GM21786 (cell line): ENCODE measurements around the gene SNRNP25.

Source experiments
- ATAC-seq: cut with Tn5 transposase; IDR thresholded peaks from one replicate; pipeline ENCODE4 v1.9.1; 2021; ENCODE audit not compliant: unreplicated experiment

SNRNP25 gene

GRCh38 chr16:62968-63391 lies 9.4 kb downstream of the SNRNP25 start:
- ATAC-seq: no peak

GRCh38 chr16:63466-63865 lies 9.8 kb downstream of the SNRNP25 start:
- ATAC-seq: no peak

DNA sequence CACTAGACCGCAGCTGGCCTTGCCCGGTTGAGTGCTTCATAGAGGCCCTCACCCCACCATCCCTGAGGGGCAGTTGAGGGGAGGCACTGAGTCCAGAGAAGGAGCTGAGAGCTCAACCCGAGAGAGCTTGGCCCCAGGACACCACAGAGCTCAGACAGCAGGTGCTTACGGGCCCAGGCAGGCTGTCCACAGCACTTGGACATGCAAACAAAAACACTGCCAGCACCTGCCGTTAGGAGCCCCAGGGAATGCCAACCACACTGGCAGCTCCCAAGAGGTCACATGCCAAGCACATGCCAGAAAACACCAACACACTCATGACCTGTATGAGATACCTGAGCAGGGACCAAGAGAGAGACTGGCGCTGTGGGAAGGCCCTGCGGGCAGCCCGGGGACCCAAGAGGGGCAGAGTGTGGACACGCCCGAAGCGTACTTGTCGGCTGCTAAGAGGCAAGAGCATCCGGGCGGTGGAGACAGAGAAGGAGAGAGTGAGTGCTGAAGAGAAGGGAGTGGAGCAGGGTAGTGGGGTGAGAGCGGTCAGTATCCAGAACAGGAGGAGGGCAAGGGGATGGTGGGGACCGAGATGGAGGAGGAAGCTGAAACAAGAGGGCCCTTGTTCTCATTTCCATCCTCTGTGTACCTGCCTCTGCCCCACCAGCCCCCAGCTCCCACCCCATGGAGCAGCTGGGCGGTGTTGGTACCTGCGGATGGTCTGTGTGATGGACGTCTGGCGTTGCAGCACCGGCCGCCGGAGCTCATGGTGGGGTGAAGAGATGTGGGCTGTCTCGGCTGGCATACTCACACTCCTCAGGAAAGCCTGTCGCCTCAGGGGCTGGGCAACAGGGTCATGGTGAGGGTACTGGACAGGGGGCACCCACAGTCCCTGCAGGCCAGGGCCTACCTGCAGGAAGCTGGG lies 10.6 kb downstream of the SNRNP25 start:
- no peak for ATAC-seq

- no peak for ATAC-seq
Measured at GRCh38 chr16:64914-65255, 11.3 kb downstream of the SNRNP25 start.

DNA sequence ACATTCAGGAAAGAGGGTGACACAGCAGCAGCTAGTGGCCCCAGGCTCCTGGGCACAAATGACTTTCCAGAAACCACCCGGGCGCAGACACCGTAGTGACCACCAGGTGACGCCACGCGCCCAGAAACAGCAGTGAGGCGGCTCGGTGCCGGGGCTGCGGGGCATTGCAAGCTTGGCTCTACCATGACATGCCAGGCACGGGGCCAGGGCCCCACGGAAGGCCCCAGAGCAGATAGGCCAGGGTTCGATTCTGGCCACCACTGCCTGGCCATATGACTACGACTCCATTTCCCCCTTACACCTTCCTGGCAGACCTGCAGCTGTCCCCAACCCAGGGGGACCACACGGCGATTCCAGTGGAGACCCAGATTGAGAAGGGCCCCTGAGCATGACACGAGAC lies 12.1 kb downstream of the SNRNP25 start:
- no peak for ATAC-seq

GRCh38 chr16:66309-67182 lies 12.9 kb downstream of the SNRNP25 start:
- ATAC-seq: no peak

DNA sequence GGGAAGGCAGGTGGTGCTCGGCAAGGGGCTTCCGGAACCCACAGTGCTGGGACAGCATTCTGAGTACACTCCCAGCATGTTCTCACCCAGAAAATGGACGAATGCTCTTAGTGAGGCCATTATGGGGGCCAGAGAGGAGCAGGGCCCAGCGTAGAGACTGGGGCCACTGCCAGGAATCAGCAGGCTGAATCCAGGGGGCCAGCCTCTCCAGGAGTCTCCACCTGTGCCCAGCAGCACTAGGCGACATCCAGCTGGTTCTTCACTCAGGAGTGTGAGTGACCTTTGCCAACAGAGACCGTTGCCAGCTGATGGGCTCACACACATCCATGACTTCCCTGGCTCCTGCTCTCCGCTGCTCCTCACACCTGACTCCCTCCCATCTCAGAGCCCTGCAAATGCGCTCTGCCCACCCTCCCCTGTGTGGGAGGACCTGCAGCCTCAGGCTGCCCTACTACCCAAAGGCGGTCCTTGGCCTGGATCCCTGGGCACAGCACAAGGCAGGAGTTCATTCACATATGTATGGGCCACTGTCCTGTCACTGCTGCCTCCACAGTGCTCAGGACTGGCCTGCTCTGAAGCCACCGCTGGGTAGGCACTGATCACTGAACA lies 13.7 kb downstream of the SNRNP25 start:
- ATAC-seq: no peak

GRCh38 chr16:67884-68789 lies 14.5 kb downstream of the SNRNP25 start:
- no peak for ATAC-seq

DNA sequence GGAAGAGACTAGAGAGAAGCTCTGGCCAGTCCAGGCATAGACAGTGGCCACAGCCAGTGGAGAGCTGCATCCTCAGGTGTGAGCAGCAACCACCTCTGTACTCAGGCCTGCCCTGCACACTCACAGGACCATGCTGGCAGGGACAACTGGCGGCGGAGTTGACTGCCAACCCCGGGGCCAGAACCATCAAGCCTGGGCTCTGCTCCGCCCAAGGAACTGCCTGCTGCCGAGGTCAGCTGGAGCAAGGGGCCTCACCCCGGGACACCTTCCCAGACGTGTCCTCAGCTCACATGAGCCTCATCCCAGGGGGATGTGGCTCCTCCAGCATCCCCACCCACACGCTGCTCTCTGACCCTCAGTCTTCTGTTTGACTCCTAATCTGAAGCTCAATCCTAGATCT lies 15.6 kb downstream of the SNRNP25 start:
- no peak for ATAC-seq

- no peak for ATAC-seq
Measured at GRCh38 chr16:71210-71539, 17.5 kb downstream of the SNRNP25 start.

DNA sequence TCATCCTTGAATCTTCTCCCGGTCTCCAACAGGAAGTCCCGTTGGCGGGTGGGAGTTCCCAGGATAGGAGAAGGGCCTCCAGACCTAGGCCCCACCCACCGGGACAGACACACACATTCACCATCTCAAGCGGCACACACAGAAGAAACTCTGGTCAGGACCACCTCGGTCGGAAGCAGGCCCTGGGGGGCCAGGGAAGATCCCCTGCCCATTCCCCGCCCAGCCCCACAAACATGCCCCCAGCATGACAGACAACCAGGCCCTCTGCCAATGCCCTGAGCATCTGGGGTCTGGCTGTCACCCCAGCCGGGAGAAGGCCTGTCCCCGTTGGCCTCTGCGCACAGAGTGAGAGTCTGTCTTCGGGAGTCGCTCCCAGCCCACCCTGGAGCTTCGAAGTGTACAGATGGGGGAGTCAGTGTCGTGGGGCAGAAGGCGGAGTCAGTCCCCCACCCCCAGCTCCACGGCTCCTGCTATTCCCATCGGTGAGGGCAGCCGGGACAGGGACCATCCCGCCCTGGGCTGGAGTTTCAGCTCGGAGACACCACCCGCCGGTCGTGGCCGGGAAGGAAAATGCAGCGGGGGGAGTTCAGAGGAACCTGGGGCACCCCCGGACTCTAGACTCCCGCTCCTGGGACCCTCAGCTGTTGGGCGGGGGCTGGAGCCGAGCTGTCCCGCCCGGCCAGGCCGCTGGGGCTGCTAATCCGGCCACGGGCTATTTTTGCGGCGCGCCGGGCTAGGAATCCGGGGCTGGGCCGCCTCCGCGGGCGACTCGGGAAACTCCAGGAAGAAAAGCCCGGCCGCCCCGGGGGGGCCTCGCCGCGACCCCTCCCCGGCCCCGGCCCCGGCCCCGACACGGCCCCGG lies 18.1 kb downstream of the SNRNP25 start:
- no peak for ATAC-seq

DNA sequence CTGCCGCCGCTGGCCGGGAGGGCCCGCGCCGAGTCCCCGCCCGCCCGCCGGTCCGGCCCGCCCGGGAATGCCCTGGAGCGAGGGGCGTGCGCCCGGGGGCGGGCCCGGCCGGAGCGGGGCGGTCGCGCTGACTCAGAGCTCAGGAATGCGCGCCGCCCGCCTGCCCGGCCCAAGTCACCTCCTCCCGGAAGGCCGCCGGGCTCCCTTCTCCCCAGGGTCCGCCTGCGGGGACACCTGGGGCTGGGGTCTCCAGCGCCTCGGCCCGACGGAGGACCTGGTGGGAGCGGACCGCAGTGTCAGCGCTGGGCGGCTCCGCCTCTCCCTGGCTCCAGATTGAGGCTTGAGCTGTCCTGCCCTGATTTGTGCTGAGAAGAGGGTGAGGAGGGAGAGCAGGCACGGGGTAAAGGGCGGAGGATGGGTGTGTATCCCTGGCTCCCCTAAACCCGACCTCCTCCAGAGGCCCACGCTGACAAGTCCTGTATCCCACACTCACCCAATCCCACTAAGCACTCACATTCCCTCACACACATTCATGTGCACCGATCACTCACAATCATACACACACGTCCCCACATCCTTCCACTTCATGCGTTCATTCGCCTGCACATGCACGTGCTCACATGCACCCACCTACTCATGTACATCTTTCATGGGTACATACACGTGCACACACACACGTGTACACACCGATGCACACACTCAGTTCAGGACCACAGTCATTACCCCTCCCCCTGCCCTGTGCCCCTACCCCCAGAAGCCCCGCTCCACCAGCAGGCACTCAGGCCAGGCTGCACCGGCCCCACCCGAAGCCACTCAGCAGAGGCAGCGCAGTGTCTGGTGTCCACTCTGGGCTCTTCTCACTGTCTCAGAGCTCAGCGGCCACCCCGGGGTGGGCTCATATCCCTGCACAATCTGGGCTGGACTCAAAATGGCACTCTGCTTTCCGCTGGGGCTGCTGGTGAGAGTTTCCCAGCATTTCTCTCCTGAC lies 19.2 kb downstream of the SNRNP25 start, which contains the start of gene RHBDF1:
Gene RHBDF1, minus strand, starts transcription at position 71 of the 988 bp plus-strand sequence. CDS start 7,616 bp downstream, outside the sequence.
- ATAC-seq: no peak

DNA sequence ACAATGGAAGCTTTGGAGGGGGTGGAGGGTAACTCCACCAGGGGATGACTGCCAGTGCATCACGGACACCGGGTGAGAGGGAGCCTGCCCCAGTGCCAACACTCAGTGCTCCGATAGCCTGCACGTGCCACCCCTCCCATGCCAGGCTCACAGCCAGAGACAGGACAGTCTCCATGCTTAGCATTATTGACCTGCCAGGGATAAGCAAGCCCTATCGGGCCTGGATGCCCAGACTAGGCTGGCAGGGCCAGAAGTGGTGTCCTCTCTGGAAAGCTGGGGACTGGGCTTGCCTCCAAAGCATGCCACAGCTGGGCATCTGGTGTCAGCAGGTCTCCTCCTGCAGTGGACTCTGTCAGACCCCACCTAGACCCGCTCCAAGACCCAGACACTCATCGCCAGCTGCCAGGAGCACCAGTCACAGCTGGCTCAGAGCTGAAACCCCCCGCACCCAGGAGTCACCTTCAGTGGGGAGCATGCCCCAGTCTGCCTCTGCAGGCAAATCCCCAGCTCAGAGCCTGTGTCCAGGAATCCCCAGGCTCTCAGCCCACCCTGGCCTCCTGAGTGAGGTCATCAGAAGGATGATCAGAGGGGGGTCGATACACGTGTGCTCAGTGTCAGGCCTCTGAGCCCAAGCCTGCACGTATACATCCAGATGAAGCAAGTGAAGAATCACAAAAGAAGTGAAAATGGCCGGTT lies 20.6 kb downstream of the SNRNP25 start:
- ATAC-seq: no peak

DNA sequence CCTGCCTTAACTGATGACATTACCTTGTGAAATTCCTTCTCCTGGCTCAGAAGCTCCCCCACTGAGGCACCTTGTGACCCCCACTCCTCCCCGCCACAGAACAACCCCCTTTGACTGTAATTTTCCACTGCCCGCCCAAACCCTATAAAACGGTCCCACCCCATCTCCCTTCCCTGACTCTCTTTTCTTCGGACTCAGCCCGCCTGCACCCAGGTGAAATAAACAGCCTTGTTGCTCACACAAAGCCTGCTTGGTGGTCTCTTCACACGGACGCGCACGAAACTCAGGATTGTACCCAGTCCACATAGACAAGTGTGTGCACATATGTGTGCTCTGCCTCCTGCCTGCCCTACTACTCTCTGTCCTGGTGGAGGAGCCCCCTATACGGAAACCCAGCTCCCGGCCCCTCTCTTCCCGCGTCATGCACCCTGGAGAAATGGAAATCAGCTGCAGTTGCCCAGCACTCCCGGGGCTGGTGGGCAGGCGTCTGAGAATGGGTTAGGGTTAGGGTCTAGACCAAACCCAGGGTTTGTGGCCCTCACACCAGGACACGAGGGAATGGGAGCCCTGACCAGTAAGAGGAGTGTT lies 21.2 kb downstream of the SNRNP25 start:
- no peak for ATAC-seq

GRCh38 chr16:75580-76501 lies 22.2 kb downstream of the SNRNP25 start:
- ATAC-seq: no peak

DNA sequence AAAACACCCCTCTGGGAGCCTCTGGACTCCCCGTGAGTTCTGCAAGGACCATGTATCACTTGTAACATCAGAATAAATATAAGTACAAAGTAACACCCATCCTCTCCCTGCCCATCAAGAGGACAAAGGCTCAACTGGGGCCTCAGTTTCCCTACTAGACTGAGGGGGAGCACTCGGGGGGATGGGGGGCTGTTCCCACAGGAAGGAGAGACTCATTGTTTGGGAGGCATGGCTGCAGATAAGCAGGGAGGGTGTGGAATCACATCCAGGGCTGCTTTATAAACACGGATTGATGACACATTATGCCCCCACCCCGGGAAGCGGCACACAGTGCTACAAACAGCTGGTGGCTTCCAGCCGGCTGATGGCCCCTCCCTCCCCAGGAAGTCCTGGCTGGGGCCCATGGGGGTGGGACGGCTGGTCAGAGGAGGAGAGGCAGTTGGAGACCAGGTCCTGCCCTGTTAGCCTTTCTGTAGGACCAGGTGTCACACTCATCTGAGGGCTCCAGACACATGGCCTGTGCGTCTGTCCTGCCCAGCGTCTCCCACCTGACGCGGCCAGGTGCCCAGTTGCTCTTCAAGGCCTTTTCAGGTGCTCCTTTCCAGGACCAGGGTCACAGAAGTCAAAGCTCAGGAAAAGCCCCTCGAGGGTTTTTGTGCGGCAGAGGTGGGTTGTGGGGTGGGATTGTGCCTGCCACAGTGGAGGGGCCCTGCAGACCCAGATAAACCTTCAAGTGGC lies 23.1 kb downstream of the SNRNP25 start:
- no peak for ATAC-seq
